HepG2 (cell line): ENCODE measurements around the gene NFATC4. TPM values are rescaled to one million over a fixed set of nuclear protein-coding genes. Genes with fewer than 3 reads are reported as not detected.

Source experiments
- BRD4 ChIP-seq: sonication (generic); formaldehyde crosslinking; IDR thresholded peaks from 2 replicates; pipeline ENCODE4 v1.4.0; 2020; ENCODE audit warnings: missing genetic modification reagents
- GATAD2A ChIP-seq: IDR thresholded peaks from 2 replicates; pipeline ENCODE4 v1.6.1; 2016
- IRX3 ChIP-seq: sonication (generic); formaldehyde crosslinking; IDR thresholded peaks from 2 replicates; pipeline ENCODE4 v1.8.1; 2023; ENCODE audit warnings: mild to moderate bottlenecking, low read depth, missing genetic modification reagents, borderline replicate concordance
- NFE2L1 ChIP-seq: sonication (generic); formaldehyde crosslinking; IDR thresholded peaks from 2 replicates; pipeline ENCODE4 v1.4.0; 2020; ENCODE audit warnings: missing genetic modification reagents, mild to moderate bottlenecking, borderline replicate concordance
- NR3C1 ChIP-seq: sonication (generic); formaldehyde crosslinking; IDR thresholded peaks from 2 replicates; pipeline ENCODE4 v1.4.0; 2020; ENCODE audit warnings: missing genetic modification reagents
- RFXAP ChIP-seq: sonication (generic); formaldehyde crosslinking; IDR thresholded peaks from 2 replicates; pipeline ENCODE4 v1.4.0; 2020; ENCODE audit warnings: missing genetic modification reagents, borderline replicate concordance
- TCF7L2 ChIP-seq: IDR thresholded peaks from 2 replicates; pipeline ENCODE4 v1.6.1; 2011; ENCODE audit warnings: mild to moderate bottlenecking, low read depth, low read length, moderate library complexity
- THAP9 ChIP-seq: sonication (generic); formaldehyde crosslinking; IDR thresholded peaks from 2 replicates; pipeline ENCODE4; 2020; ENCODE audit warnings: missing genetic modification reagents, mild to moderate bottlenecking, borderline replicate concordance
- ZC3H13 ChIP-seq: sonication (generic); formaldehyde crosslinking; IDR thresholded peaks from 2 replicates; pipeline ENCODE4 v1.8.1; 2023; ENCODE audit warnings: mild to moderate bottlenecking, missing genetic modification reagents, moderate library complexity
- ZHX1 ChIP-seq: sonication (generic); formaldehyde crosslinking; IDR thresholded peaks from 2 replicates; pipeline ENCODE4 v1.8.1; 2022; ENCODE audit warnings: low read depth, mild to moderate bottlenecking, missing genetic modification reagents
- ZNF646 ChIP-seq: sonication (generic); formaldehyde crosslinking; IDR thresholded peaks from 2 replicates; pipeline ENCODE4 v1.9.0; 2021; ENCODE audit warnings: mild to moderate bottlenecking, missing genetic modification reagents
- ZNF75D ChIP-seq: sonication (generic); formaldehyde crosslinking; IDR thresholded peaks from 2 replicates; pipeline ENCODE4 v1.8.1; 2023; ENCODE audit warnings: missing genetic modification reagents, mild to moderate bottlenecking, borderline replicate concordance
- ZNF772 ChIP-seq: sonication (generic); formaldehyde crosslinking; IDR thresholded peaks from 2 replicates; pipeline ENCODE4 v1.5.0; 2020; ENCODE audit warnings: mild to moderate bottlenecking, missing genetic modification reagents
- polyA plus RNA-seq, 8 experiments: library from polyadenylated mRNA; depleted of rRNA in 3 of 8; stranded (reverse) in 7 of 8; unstranded in 1 of 8; fragments of >200 nt; fragmentation: Illumina TruSeq in 4 of 8; extraction: Trizol in 4 of 8; gene quantifications; 2 replicates each; pipeline versions ENCODE4 v1.2.1 to v1.2.3, GENCODE V29; 2011 to 2016; ENCODE audit warnings: low read depth in 4 of 8, missing spikeins in 1 of 8, mixed read lengths in 1 of 8; ENCODE audit not compliant: insufficient read depth in 1 of 8
- total RNA-seq, 5 experiments: library from RNA; depleted of rRNA; stranded (reverse); fragments of >200 nt; fragmentation: Illumina TruSeq; extraction: Trizol; gene quantifications; 2 replicates each; pipeline ENCODE4 v1.2.3, GENCODE V29; 2016; ENCODE audit warnings: low read depth in 1 of 5
- TF ChIP-seq, protein P1 (sequence below): sonication (generic); formaldehyde crosslinking; IDR thresholded peaks from 2 replicates; pipeline ENCODE4 v1.9.0; 2022; ENCODE audit warnings: low read depth, missing genetic modification reagents

Gene NFATC4
- total and polyA plus RNA-seq, 2 of the 13 experiments (the other 11 are each of a cell fraction or from before 2014, with no cell fraction given): 0.04 to 0.15 TPM

DNA sequence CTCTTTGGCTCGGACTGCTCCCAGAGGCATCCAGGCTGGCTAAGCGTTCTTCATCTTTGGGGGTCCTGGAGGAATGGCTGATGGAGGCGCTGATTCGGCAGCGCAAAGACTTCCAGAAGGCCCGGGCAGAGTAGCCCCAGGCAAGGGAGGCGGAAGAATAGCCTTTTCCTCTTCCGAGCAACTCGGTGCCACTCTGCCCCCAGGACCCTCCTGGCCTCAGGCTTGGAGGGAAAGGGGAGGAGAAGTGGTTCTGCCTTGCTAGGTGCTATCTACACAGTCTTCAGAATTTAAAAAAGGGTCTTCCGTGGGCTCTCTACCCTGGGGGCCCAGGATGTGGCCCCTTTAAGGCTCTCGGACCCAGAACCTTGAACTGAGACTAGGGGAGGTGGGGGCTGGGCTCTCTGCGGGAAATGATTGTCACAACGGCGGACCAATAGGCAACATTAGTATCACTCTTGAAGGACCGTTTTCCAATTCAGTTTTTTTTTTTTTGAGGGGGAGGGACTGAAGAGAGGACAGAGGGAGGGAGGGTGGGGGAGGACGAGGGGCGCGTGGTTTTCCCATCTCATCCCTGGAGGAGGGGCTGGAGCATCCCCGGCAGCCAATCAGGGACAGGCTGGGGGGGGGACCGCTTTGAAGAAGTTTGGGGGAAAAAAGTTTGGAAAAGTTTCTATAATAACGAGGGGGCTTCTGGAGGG is at the start of gene NFATC4 (continued):
- no peak; the same call in 1 of the 2 replicates for TF ChIP-seq THAP9 (CRISPR knock-in tag)
- no peak for TF ChIP-seq ZNF772
- TF ChIP-seq, protein P1, sequence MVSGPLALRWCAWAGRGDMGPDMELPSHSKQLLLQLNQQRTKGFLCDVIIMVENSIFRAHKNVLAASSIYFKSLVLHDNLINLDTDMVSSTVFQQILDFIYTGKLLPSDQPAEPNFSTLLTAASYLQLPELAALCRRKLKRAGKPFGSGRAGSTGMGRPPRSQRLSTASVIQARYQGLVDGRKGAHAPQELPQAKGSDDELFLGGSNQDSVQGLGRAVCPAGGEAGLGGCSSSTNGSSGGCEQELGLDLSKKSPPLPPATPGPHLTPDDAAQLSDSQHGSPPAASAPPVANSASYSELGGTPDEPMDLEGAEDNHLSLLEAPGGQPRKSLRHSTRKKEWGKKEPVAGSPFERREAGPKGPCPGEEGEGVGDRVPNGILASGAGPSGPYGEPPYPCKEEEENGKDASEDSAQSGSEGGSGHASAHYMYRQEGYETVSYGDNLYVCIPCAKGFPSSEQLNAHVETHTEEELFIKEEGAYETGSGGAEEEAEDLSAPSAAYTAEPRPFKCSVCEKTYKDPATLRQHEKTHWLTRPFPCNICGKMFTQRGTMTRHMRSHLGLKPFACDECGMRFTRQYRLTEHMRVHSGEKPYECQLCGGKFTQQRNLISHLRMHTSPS (CRISPR knock-in tag): no peak
- TF ChIP-seq ZHX1: no peak
- TF ChIP-seq BRD4: 0 out of 2 replicates have a peak, but pooled peaks have one; percentile 12
- 0 out of 2 replicates have a peak, but pooled peaks have one; percentile 0 for TF ChIP-seq GATAD2A (CRISPR knock-in tag)
- TF ChIP-seq ZC3H13 (CRISPR knock-in tag): no peak
- no peak for TF ChIP-seq IRX3 (CRISPR knock-in tag)
- TF ChIP-seq NFE2L1 (CRISPR knock-in tag): 0 out of 2 replicates have a peak, but pooled peaks have one; percentile 33
- TF ChIP-seq ZNF646 (CRISPR knock-in tag): no peak
- TF ChIP-seq RFXAP (CRISPR knock-in tag): 0 out of 2 replicates have a peak, but pooled peaks have one; percentile 14
- TF ChIP-seq NR3C1 (CRISPR knock-in tag): peak; percentile 53; the same call in 1 of the 2 replicates
- no peak for TF ChIP-seq TCF7L2
- TF ChIP-seq ZNF75D (CRISPR knock-in tag): no peak
